ENCODE results near the gene FOXD2. TPM values are rescaled to one million over a fixed set of nuclear protein-coding genes. Genes with fewer than 3 reads are reported as not detected.

Gene FOXD2
- total RNA-seq, 4 donors from 2014 or later, result 0.34 to 0.39 (median 0.38) TPM; not detected in 1

GRCh38 chr1:47410068-47410455, 27.8 kb upstream of the FOXD2 start:
- TF ChIP-seq EP300 (IDR thresholded peaks at IDR 0.05) (no peak), POLR2AphosphoS5 (IDR thresholded peaks at IDR 0.05) (no peak), CTCF (IDR thresholded peaks at IDR 0.05) (no peak), POLR2A (IDR thresholded peaks at IDR 0.05) (no peak)
- Histone ChIP-seq H3K27me3 (peaks cover 3% of the 10 kb centered on the region), H3K4me3 (no peak overlapping the region), H3K27ac (no peak overlapping the region), H3K36me3 (no peaks in the 10 kb centered on the region), H3K9me3 (no peaks in the 10 kb centered on the region), H3K4me1 (no peaks in the 10 kb centered on the region)
- 66% methylated on average over 3 of the region's 3 CpGs for WGBS
- DNase-seq (ENCODE audit: low spot score in 2 of 2), result no peak

- Histone ChIP-seq H3K4me1 (peaks cover under 1% of the 10 kb centered on the region), H3K36me3 (no peaks in the 10 kb centered on the region), H3K27ac (no peak overlapping the region), H3K27me3 (peaks cover 17% of the 10 kb centered on the region), H3K4me3 (no peak overlapping the region), H3K9me3 (no peaks in the 10 kb centered on the region)
- no peak for DNase-seq (ENCODE audit: low spot score in 2 of 2)
- WGBS, result 64% methylated on average over 2 of the region's 2 CpGs
- TF ChIP-seq POLR2AphosphoS5 (IDR thresholded peaks at IDR 0.05), result no peak
- TF ChIP-seq EP300 (IDR thresholded peaks at IDR 0.05), result no peak
- no peak for TF ChIP-seq POLR2A (IDR thresholded peaks at IDR 0.05)
- no peak for TF ChIP-seq CTCF (IDR thresholded peaks at IDR 0.05)
Measured at GRCh38 chr1:47411436-47411835, 26.4 kb upstream of the FOXD2 start.

- Histone ChIP-seq H3K27me3 (peaks cover 27% of the 10 kb centered on the region), H3K9me3 (no peaks in the 10 kb centered on the region), H3K36me3 (no peaks in the 10 kb centered on the region), H3K27ac (no peak overlapping the region), H3K4me1 (peaks cover 9% of the 10 kb centered on the region), H3K4me3 (no peak overlapping the region)
- DNase-seq (ENCODE audit: low spot score in 2 of 2), result no peak
- whole genome bisulfite sequencing, result 100% methylated on average over 6 of the region's 14 CpGs
- TF ChIP-seq EP300 (IDR thresholded peaks at IDR 0.05) (no peak), CTCF (IDR thresholded peaks at IDR 0.05) (no peak), POLR2AphosphoS5 (IDR thresholded peaks at IDR 0.05) (no peak), POLR2A (IDR thresholded peaks at IDR 0.05) (no peak)
Measured at GRCh38 chr1:47412437-47412836, 25.4 kb upstream of the FOXD2 start.

- WGBS, result 34% methylated on average over 18 of the region's 21 CpGs
- Histone ChIP-seq H3K27ac (no peak within 1 kb of the TSS), H3K9me3 (no peaks in the 10 kb centered on the region), H3K36me3 (no peaks in the 10 kb centered on the region), H3K27me3 (peaks cover 53% of the 10 kb centered on the region), H3K4me1 (peaks cover 9% of the 10 kb centered on the region), H3K4me3 (peak within 1 kb of the TSS; percentile 45)
- TF ChIP-seq POLR2A (IDR thresholded peaks at IDR 0.05) (no peak), POLR2AphosphoS5 (IDR thresholded peaks at IDR 0.05) (no peak), CTCF (IDR thresholded peaks at IDR 0.05) (no peak), EP300 (IDR thresholded peaks at IDR 0.05) (no peak)
- no peak for DNase-seq (ENCODE audit: low spot score in 2 of 2)
Measured at GRCh38 chr1:47415728-47416318, 22.0 kb upstream of the FOXD2 start, which contains the start of gene FOXE3. TSS of gene FOXE3 (plus strand) at chr1:47416285. CDS start at chr1:47416316, 31 bp downstream.

GRCh38 chr1:47416319-47417169, 21.3 kb upstream of the FOXD2 start:
- no peak for TF ChIP-seq POLR2AphosphoS5 (IDR thresholded peaks at IDR 0.05)
- TF ChIP-seq EP300 (IDR thresholded peaks at IDR 0.05), result no peak
- TF ChIP-seq CTCF (IDR thresholded peaks at IDR 0.05), result no peak
- no peak for TF ChIP-seq POLR2A (IDR thresholded peaks at IDR 0.05)
- Histone ChIP-seq H3K36me3 (no peaks in the 10 kb centered on the region), H3K9me3 (no peaks in the 10 kb centered on the region), H3K27me3 (peaks cover 53% of the 10 kb centered on the region), H3K4me3 (peak overlapping the region; percentile 45), H3K27ac (no peak overlapping the region), H3K4me1 (peaks cover 9% of the 10 kb centered on the region)
- 5% methylated on average over 39 of the region's 134 CpGs for WGBS
- no peak for DNase-seq (ENCODE audit: low spot score in 2 of 2)
